KMS-11 (cell line): ENCODE results near the gene IPP.
"Not testable (repeated sequence)": the region's sequence is repeated elsewhere in the genome, so short reads cannot be mapped to it uniquely, and the experiment has no call there.

Experiments used
- H2AFZ ChIP-seq: fragments of 200-600 bp; sonication (generic); 2 replicates; pipeline ENCODE4 v1.6.1; 2016; ENCODE audit warnings: antibody characterized with exemption, mixed run types, low read depth
- H3K27ac ChIP-seq: fragments of 200-600 bp; sonication (generic); 2 replicates; pipeline ENCODE4 v1.6.1; 2016; ENCODE audit warnings: mild to moderate bottlenecking, mixed run types
- H3K27me3 ChIP-seq: fragments of 200-600 bp; sonication (generic); 2 replicates; pipeline ENCODE4 v1.6.1; 2017; ENCODE audit warnings: mild to moderate bottlenecking, low read depth, mixed run types, moderate library complexity; ENCODE audit not compliant: insufficient read depth
- H3K36me3 ChIP-seq: fragments of 200-600 bp; sonication (generic); 2 replicates; pipeline ENCODE4 v1.6.1; 2017; ENCODE audit warnings: mild to moderate bottlenecking, mixed run types; ENCODE audit not compliant: insufficient read depth
- H3K4me1 ChIP-seq: fragments of 200-600 bp; sonication (generic); 2 replicates; pipeline ENCODE4 v1.6.1; 2016; ENCODE audit warnings: mild to moderate bottlenecking, low read depth, mixed run types; ENCODE audit not compliant: poor library complexity, severe bottlenecking
- H3K4me2 ChIP-seq: fragments of 200-600 bp; sonication (generic); 2 replicates; pipeline ENCODE4 v1.7.0; 2016; ENCODE audit warnings: mild to moderate bottlenecking, mixed run types
- H3K4me3 ChIP-seq: fragments of 200-600 bp; sonication (generic); IDR thresholded peaks from 2 replicates; pipeline ENCODE4 v1.6.1; 2017; ENCODE audit warnings: low read depth, low read length, mixed read lengths; ENCODE audit not compliant: insufficient read depth
- H3K79me2 ChIP-seq: fragments of 200-600 bp; sonication (generic); 2 replicates; pipeline ENCODE4 v1.6.1; 2016; ENCODE audit warnings: low read depth, mixed run types; ENCODE audit not compliant: insufficient read depth
- H3K9ac ChIP-seq: fragments of 200-600 bp; sonication (generic); 2 replicates; pipeline ENCODE4 v1.6.1; 2016; ENCODE audit warnings: mild to moderate bottlenecking, mixed run types
- H4K20me1 ChIP-seq: fragments of 200-600 bp; sonication (generic); 2 replicates; pipeline ENCODE4 v1.6.1; 2016; ENCODE audit warnings: mild to moderate bottlenecking, mixed run types; ENCODE audit not compliant: insufficient read depth
- CTCF ChIP-seq: fragments of 200-600 bp; sonication (generic); conservative IDR thresholded peaks from 2 replicates; pipeline ENCODE4 v1.6.1; 2017; ENCODE audit warnings: low read depth, mild to moderate bottlenecking, antibody characterized with exemption, low read length, moderate library complexity, mixed read lengths

IPP gene

GRCh38 chr1:45730780-45731319 is 19.6 kb downstream of the IPP start:
- H3K9ac ChIP-seq = no peak overlapping the region
- H3K27me3 ChIP-seq = no peaks in the 10 kb centered on the region
- H3K4me2 ChIP-seq = no peak overlapping the region
- H3K4me3 ChIP-seq = no peak overlapping the region
- no peaks in the 10 kb centered on the region for H4K20me1 ChIP-seq
- H3K79me2 ChIP-seq = no peaks in the 10 kb centered on the region
- TF ChIP-seq CTCF = no peak
- H3K36me3 ChIP-seq = no peaks in the 10 kb centered on the region
- H2AFZ ChIP-seq = no peak overlapping the region
- H3K4me1 ChIP-seq = no peaks in the 10 kb centered on the region
- no peak overlapping the region for H3K27ac ChIP-seq

GRCh38 chr1:45730075-45730779 is 20.2 kb downstream of the IPP start:
- Histone ChIP-seq H3K27me3 (no peaks in the 10 kb centered on the region), H4K20me1 (no peaks in the 10 kb centered on the region), H3K9ac (no peak overlapping the region), H3K4me1 (no peaks in the 10 kb centered on the region), H3K79me2 (no peaks in the 10 kb centered on the region), H3K36me3 (no peaks in the 10 kb centered on the region), H3K4me3 (no peak overlapping the region), H3K4me2 (no peak overlapping the region), H3K27ac (no peak overlapping the region), H2AFZ (no peak overlapping the region)
- TF ChIP-seq CTCF = no peak

- H3K9ac ChIP-seq, H3K79me2 ChIP-seq, H3K4me1 ChIP-seq, H3K27ac ChIP-seq, H4K20me1 ChIP-seq, H3K4me3 ChIP-seq, H3K36me3 ChIP-seq, H3K27me3 ChIP-seq, H3K4me2 ChIP-seq, H2AFZ ChIP-seq: not testable (repeated sequence)
These were observed 24.4 kb downstream of the IPP start for GRCh38 chr1:45726007-45726406.

GRCh38 chr1:45723248-45723930 is 27.1 kb downstream of the IPP start:
- Histone ChIP-seq H3K36me3 (no peaks in the 10 kb centered on the region), H3K27ac (no peak overlapping the region), H2AFZ (no peak overlapping the region), H3K4me3 (no peak overlapping the region), H3K4me1 (no peaks in the 10 kb centered on the region), H3K79me2 (no peaks in the 10 kb centered on the region), H3K27me3 (no peaks in the 10 kb centered on the region), H4K20me1 (no peaks in the 10 kb centered on the region), H3K4me2 (no peak overlapping the region), H3K9ac (no peak overlapping the region)
- no peak for TF ChIP-seq CTCF

- Histone ChIP-seq H3K27ac (no peak overlapping the region), H3K9ac (no peak overlapping the region), H3K4me1 (no peaks in the 10 kb centered on the region), H2AFZ (no peak overlapping the region), H3K4me3 (no peak overlapping the region), H3K4me2 (no peak overlapping the region), H3K36me3 (no peaks in the 10 kb centered on the region), H3K27me3 (no peaks in the 10 kb centered on the region), H3K79me2 (no peaks in the 10 kb centered on the region), H4K20me1 (no peaks in the 10 kb centered on the region)
- no peak for TF ChIP-seq CTCF
These were observed 27.6 kb downstream of the IPP start for GRCh38 chr1:45722809-45723208.
